ENCODE data around the gene FNDC5. TPM values are rescaled to one million over a fixed set of nuclear protein-coding genes. Genes with fewer than 3 reads are reported as not detected.

Gene FNDC5
- total RNA-seq, 3 donors from 2014 or later (not counting 1 experiment from before 2014, with no cell fraction given): 0.36 TPM; not detected in 2

DNA sequence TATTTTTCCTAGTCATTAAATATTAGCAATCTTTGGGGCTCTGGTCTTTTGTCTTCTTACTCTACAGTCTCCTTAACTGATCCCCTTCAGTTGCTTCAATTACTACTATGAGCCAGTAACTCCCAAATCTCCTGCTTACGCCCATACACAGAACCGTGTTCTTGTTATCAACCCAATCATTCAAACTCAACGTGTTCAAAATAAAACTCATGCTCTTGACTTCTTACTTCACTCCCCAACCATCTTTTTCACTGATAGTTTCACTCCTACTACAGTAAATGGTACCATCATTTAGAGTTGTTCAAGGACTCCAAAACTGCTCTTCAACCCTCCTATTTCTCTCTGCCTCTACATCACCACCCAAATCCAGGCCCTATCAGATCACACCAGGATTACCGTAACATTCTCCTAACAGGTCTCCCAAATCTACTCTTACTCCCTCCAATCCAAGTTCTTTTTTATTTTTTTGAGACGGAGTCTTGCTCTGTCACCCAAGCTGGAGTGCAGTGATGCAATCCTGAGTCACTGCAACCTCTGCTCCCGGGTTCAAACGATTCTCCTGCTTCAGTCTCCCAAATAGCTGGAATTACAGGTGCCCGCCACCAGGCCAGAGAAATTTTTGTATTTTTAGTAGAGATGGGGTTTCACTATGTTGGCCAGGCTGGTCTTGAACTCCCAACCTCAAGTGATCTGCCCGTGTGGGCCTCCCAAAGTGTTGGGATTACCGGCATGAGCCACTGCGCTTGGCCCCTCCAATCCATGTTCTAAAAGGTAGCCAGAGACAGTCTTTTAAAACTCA, 56.6 kb downstream of the FNDC5 start:
- peaks cover 18% of the 10 kb centered on the region for H3K36me3 ChIP-seq (ENCODE audit: control insufficient read depth, insufficient read depth, low read length)
- DNase-seq: no peak
- TF ChIP-seq, protein P1, sequence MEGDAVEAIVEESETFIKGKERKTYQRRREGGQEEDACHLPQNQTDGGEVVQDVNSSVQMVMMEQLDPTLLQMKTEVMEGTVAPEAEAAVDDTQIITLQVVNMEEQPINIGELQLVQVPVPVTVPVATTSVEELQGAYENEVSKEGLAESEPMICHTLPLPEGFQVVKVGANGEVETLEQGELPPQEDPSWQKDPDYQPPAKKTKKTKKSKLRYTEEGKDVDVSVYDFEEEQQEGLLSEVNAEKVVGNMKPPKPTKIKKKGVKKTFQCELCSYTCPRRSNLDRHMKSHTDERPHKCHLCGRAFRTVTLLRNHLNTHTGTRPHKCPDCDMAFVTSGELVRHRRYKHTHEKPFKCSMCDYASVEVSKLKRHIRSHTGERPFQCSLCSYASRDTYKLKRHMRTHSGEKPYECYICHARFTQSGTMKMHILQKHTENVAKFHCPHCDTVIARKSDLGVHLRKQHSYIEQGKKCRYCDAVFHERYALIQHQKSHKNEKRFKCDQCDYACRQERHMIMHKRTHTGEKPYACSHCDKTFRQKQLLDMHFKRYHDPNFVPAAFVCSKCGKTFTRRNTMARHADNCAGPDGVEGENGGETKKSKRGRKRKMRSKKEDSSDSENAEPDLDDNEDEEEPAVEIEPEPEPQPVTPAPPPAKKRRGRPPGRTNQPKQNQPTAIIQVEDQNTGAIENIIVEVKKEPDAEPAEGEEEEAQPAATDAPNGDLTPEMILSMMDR (IDR thresholded peaks at IDR 0.05): no peak
- Mint-ChIP-seq H3K36me3 (peaks cover 6% of the 10 kb centered on the region), H3K27me3 (ENCODE audit: low read depth in 2 of 2) (no peaks in the 10 kb centered on the region), H3K9me3 (no peaks in the 10 kb centered on the region), H3K4me1 (peaks cover 67 to 74% of the 10 kb centered on the region in 2 donors), H3K4me3 (peak overlapping the region; percentile 10), H3K27ac (peak overlapping the region; percentile 16 to 82)
- no peak overlapping the region for H3K27ac ChIP-seq (ENCODE audit: low read length)
- intact Hi-C loops (cut with micrococcal nuclease): no loop called here
- H3K9me3 ChIP-seq (ENCODE audit: control insufficient read depth, insufficient read depth, low read length): no peaks in the 10 kb centered on the region
- WGBS (ENCODE audit: insufficient coverage): 93% methylated on average over 11 of the region's 11 CpGs
- H3K4me3 ChIP-seq (ENCODE audit: low read length): no peak overlapping the region
- no peak for ATAC-seq
- H3K4me1 ChIP-seq (ENCODE audit: control insufficient read depth, insufficient read depth, low read length): peaks cover 50% of the 10 kb centered on the region
- H3K27me3 ChIP-seq (ENCODE audit: control insufficient read depth, insufficient read depth, low read length): no peaks in the 10 kb centered on the region

Other genes with a start within 250 kb of the FNDC5 start
- 10 to 100 TPM; 46.1 to 62.2 (median 55.6) TPM for gene ZBTB8OS, start 220.4 kb downstream of the FNDC5 start, total RNA-seq
- 100 to 1,000 TPM; 199 to 241 (median 224) TPM for gene RBBP4, start 219.7 kb downstream of the FNDC5 start, total RNA-seq
- gene SYNC, start 168.1 kb downstream of the FNDC5 start, total RNA-seq: not detected
- 100 to 1,000 TPM; 163 to 223 (median 197) TPM for gene YARS1, start 53.6 kb downstream of the FNDC5 start, total RNA-seq
- 100 to 1,000 TPM in 1 of 3 donors, 10 to 100 TPM in 2; 84.5 to 114 (median 85.5) TPM for gene S100PBP, start 53.3 kb downstream of the FNDC5 start, total RNA-seq
- gene HPCA, start 15.6 kb upstream of the FNDC5 start, total RNA-seq: under 1 TPM in 1 of 3 donors, not detected in 2; 0.59 TPM
- gene TMEM54, start 30.5 kb upstream of the FNDC5 start, total RNA-seq: not detected
- gene RNF19B, start 93.9 kb upstream of the FNDC5 start, total RNA-seq: 100 to 1,000 TPM in 1 of 3 donors, 10 to 100 TPM in 2; 44.2 to 110 (median 54.3) TPM
- gene AK2, start 166.0 kb upstream of the FNDC5 start, total RNA-seq: 10 to 100 TPM; 64.8 to 94.0 (median 67.1) TPM
- 1 to 10 TPM; 1.9 to 5.1 (median 4.1) TPM for gene AZIN2, start 210.2 kb upstream of the FNDC5 start, total RNA-seq

Data from natural killer cell (primary cell).